IPS-15b (cell line): ENCODE results near the gene RYR3.
A peak's percentile ranks its signal among the peaks of the same experiment; 100 is the strongest.

Experiments
- H3K27me3 ChIP-seq: one replicate; pipeline ENCODE4 v1.6.1; 2013; ENCODE audit warnings: low read length; ENCODE audit not compliant: control insufficient read depth, insufficient read depth
- H3K36me3 ChIP-seq: one replicate; pipeline ENCODE4 v1.6.1; 2013; ENCODE audit warnings: low read length; ENCODE audit not compliant: control insufficient read depth, insufficient read depth
- H3K4me1 ChIP-seq: one replicate; pipeline ENCODE4 v1.6.1; 2013; ENCODE audit warnings: mild to moderate bottlenecking, low read length; ENCODE audit not compliant: control insufficient read depth, insufficient read depth
- H3K4me3 ChIP-seq: one replicate; pipeline ENCODE4 v1.5.1; 2013; ENCODE audit warnings: low read depth, low read length
- H3K9ac ChIP-seq: one replicate; pipeline ENCODE4 v1.6.1; 2013; ENCODE audit warnings: low read depth, mild to moderate bottlenecking, low read length
- H3K9me3 ChIP-seq: one replicate; pipeline ENCODE4 v1.6.1; 2013; ENCODE audit warnings: mild to moderate bottlenecking, low read length; ENCODE audit not compliant: control insufficient read depth, insufficient read depth

Gene RYR3

GRCh38 chr15:33310481-33311311 is at the start of gene RYR3:
TSS of gene RYR3 (plus strand) at chr15:33310967. CDS start at chr15:33311046, 79 bp downstream.
- Histone ChIP-seq H3K9ac (peak within 1 kb of the TSS; percentile 5), H3K27me3 (peaks cover 56% of the 10 kb centered on the region), H3K36me3 (no peaks in the 10 kb centered on the region), H3K4me3 (peak within 1 kb of the TSS; percentile 73), H3K4me1 (peaks cover 3% of the 10 kb centered on the region), H3K9me3 (no peaks in the 10 kb centered on the region)

DNA sequence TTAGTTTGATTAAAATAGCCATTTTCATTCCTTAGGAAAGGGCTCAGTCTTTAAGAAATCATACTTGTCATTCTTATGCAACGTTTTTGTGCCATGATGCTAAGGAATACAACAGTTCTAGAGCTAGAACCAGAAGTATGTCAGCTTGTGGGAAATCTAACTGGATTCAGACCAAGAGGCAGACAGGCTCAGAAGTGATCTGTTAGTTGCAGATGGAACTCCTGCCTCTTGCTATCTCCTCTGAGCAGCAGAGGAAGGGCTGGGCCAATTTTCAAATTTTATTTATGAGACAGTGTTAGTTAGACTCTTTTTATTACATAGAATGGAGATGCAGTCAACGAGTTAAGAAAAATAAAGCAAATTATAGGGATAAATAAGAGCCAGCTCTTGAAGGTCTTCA is 48.5 kb upstream of the RYR3 start:
- H3K9me3 ChIP-seq = no peaks in the 10 kb centered on the region
- no peak overlapping the region for H3K4me3 ChIP-seq
- peaks cover 12% of the 10 kb centered on the region for H3K27me3 ChIP-seq
- no peak overlapping the region for H3K9ac ChIP-seq
- H3K4me1 ChIP-seq = no peaks in the 10 kb centered on the region
- no peaks in the 10 kb centered on the region for H3K36me3 ChIP-seq

DNA sequence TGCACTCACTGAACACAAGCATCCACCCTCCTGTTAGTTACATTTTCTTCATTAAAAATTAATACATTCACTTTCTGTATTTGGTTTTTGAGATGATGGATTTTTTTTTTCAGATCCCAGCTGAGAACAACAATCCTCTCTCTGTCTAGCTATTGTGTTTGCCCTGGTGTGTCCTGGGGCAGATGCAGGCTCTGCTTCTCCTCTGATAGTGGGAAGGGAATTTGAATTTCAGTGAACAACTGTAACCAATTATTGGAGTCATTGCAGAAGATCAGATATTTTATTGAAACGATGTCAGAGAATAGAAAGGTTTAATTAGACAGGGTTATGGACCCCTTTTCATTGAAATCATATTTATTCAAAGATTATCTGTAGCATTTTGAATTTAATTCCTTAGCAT is 33.1 kb upstream of the RYR3 start:
- peaks cover 7% of the 10 kb centered on the region for H3K4me1 ChIP-seq
- no peak overlapping the region for H3K4me3 ChIP-seq
- H3K9me3 ChIP-seq = no peaks in the 10 kb centered on the region
- no peak overlapping the region for H3K9ac ChIP-seq
- H3K27me3 ChIP-seq = no peaks in the 10 kb centered on the region
- no peaks in the 10 kb centered on the region for H3K36me3 ChIP-seq

GRCh38 chr15:33278816-33279612 is 31.8 kb upstream of the RYR3 start:
- Histone ChIP-seq H3K4me1 (peaks cover 7% of the 10 kb centered on the region), H3K36me3 (no peaks in the 10 kb centered on the region), H3K27me3 (no peaks in the 10 kb centered on the region), H3K9ac (no peak overlapping the region), H3K4me3 (no peak overlapping the region), H3K9me3 (no peaks in the 10 kb centered on the region)

DNA sequence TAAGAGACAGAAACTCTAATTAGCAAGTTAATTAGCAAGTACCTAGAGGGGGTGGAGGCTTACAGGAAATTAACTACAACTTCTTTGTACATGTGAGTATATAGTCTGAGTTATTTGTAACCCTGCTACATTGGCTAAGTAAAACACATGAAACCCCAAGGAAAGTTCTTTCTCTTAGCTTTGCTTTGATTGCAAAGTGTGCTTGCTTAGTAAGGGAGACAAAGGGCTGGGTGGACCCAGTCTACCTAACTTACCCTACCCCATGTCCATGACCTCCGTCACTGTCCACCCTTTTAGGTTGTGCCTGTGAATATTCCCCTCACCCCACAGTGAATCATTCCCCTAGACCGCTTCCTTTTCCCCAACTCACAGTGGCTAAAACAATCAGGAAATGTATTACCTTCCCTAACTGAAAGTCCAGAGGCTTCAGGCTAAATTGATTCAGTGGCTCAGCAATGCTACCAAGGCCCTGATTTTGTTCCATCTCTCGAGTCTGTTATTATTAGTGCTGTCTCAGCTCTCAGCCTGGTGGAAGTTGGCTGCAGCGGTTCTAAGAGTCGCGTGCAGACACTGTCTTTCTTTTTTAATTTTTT is 31.1 kb upstream of the RYR3 start:
- H3K4me1 ChIP-seq = peaks cover 7% of the 10 kb centered on the region
- H3K9ac ChIP-seq = no peak overlapping the region
- no peaks in the 10 kb centered on the region for H3K36me3 ChIP-seq
- no peaks in the 10 kb centered on the region for H3K27me3 ChIP-seq
- H3K9me3 ChIP-seq = no peaks in the 10 kb centered on the region
- no peak overlapping the region for H3K4me3 ChIP-seq

GRCh38 chr15:33282226-33283020 is 28.3 kb upstream of the RYR3 start:
- H3K4me1 ChIP-seq = peaks cover 7% of the 10 kb centered on the region
- H3K4me3 ChIP-seq = no peak overlapping the region
- no peaks in the 10 kb centered on the region for H3K36me3 ChIP-seq
- H3K27me3 ChIP-seq = no peaks in the 10 kb centered on the region
- H3K9ac ChIP-seq = no peak overlapping the region
- H3K9me3 ChIP-seq = no peaks in the 10 kb centered on the region

DNA sequence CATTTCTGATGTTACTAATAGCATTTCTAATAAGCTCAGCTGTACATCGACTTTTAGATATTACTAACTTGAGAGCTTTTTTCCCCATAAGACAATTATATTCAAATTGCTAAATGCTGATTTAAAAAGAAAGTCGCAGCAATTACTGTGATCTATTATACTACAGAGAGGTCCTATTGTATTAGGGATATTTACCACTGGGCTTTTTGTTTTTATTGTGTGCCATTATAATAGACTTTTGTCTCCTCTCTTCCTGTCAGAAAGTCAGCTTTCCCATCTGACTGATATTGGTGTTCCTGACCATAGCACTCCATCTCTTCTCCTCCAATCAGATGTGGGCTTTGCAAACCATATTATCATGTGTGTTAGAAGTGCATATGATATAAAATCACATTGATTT is 27.2 kb upstream of the RYR3 start:
- Histone ChIP-seq H3K9me3 (no peaks in the 10 kb centered on the region), H3K4me3 (no peak overlapping the region)

DNA sequence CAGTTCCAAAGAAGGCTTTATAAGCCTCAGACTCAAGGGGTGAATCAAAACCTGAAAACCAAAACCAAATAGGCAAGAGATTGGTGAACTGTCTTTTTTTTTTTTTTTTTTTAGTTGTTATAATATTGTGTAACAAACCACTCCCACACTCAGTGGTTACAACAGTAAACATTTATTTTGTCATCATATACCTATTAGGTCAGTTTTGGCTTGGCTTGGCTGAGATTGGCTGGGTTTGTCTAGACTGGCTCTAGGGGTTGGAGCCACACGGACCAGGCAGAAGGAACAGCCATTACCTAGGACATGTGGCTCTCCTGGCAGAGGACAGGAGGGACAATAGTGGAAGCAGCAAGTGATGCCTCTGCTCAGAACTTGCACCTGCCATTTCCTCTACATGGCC is 26.4 kb upstream of the RYR3 start:
- Histone ChIP-seq H3K27me3 (no peaks in the 10 kb centered on the region), H3K4me1 (peaks cover 2% of the 10 kb centered on the region), H3K4me3 (no peak overlapping the region), H3K36me3 (no peaks in the 10 kb centered on the region), H3K9ac (no peak overlapping the region), H3K9me3 (no peaks in the 10 kb centered on the region)

More for the DNA sequence above, 27.2 kb upstream of the RYR3 start:
- Histone ChIP-seq H3K4me1 (peaks cover 4% of the 10 kb centered on the region), H3K27me3 (no peaks in the 10 kb centered on the region), H3K9ac (no peak overlapping the region), H3K36me3 (no peaks in the 10 kb centered on the region)

GRCh38 chr15:33292717-33293307 is 18.0 kb upstream of the RYR3 start:
- Histone ChIP-seq H3K27me3 (no peaks in the 10 kb centered on the region), H3K9ac (no peak overlapping the region), H3K4me3 (no peak overlapping the region), H3K36me3 (no peaks in the 10 kb centered on the region), H3K9me3 (no peaks in the 10 kb centered on the region), H3K4me1 (no peaks in the 10 kb centered on the region)

GRCh38 chr15:33293713-33294334 is 16.9 kb upstream of the RYR3 start:
- H3K27me3 ChIP-seq = no peaks in the 10 kb centered on the region
- no peaks in the 10 kb centered on the region for H3K9me3 ChIP-seq
- no peak overlapping the region for H3K4me3 ChIP-seq
- H3K36me3 ChIP-seq = no peaks in the 10 kb centered on the region
- H3K9ac ChIP-seq = no peak overlapping the region
- H3K4me1 ChIP-seq = no peaks in the 10 kb centered on the region
